Fibroblast of skin of back (primary cell): ENCODE data around the gene ZFP3.
"Not testable (repeated sequence)": the region's sequence is repeated elsewhere in the genome, so short reads cannot be mapped to it uniquely, and the experiment has no call there.

Source experiments
- DNase-seq: peaks from one replicate; pipeline ENCODE4 v3.0.0-alpha.2; 2013

The ZFP3 gene

GRCh38 chr17:5138616-5139457 lies 60.6 kb downstream of the ZFP3 start:
- no peak for DNase-seq

DNA sequence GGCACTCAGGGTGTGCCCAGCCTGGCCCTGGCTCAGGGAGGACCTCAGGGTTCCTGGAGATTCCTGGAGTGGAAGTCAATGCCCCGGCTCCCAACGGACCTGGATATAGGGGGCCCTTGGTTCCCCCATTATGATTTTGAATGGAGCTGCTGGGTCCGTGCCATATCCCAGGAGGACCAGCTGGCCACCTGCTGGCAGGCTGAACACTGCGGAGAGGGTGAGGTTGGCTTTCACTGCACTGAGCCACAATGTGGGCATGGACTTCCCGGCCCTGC lies 61.1 kb downstream of the ZFP3 start:
- no peak for DNase-seq

- not testable (repeated sequence) for DNase-seq
Observed at GRCh38 chr17:5142877-5143276, 64.6 kb downstream of the ZFP3 start.
